ENCODE data around the gene TMEM62. TPM values are rescaled to one million over a fixed set of nuclear protein-coding genes. Genes with fewer than 3 reads are reported as not detected.

TMEM62 gene
- total RNA-seq: 7.5 and 14.1 TPM in 2 replicates

DNA sequence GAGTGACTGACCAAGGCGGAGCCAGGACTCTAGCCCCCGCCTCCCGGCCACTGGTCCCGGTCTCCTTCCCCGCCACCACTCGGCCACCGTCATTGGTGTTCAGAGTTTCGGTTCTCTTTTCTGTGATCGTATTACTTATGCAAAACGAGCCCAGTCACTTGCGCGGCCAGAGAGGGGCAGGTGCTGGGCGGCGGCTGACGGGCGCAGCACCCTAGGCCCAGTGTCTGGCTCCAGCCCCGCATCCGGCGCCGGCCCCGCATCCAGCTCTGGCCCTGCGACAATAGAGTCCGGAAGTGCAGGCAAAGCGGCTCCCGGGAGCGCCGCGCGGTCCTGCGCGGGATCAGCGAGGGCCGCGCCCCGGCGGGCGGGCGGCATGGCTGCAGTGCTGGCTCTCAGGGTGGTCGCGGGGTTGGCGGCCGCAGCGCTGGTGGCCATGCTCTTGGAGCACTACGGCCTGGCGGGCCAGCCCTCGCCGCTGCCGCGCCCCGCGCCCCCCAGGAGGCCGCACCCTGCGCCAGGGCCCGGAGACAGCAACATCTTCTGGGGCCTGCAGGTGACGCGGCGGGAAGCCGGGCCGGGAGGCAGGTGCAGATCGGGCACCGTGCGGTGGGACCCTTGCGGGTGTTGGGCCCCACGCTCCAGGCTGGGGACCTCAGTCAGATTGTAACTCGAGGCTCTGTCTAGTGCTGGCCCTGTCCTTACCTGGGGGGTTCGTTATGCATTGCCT lies at the start of gene TMEM62:
TSS of gene TMEM62 (plus strand) at position 157 of the 727 bp plus-strand sequence. CDS start at position 374, 217 bp downstream.

DNA sequence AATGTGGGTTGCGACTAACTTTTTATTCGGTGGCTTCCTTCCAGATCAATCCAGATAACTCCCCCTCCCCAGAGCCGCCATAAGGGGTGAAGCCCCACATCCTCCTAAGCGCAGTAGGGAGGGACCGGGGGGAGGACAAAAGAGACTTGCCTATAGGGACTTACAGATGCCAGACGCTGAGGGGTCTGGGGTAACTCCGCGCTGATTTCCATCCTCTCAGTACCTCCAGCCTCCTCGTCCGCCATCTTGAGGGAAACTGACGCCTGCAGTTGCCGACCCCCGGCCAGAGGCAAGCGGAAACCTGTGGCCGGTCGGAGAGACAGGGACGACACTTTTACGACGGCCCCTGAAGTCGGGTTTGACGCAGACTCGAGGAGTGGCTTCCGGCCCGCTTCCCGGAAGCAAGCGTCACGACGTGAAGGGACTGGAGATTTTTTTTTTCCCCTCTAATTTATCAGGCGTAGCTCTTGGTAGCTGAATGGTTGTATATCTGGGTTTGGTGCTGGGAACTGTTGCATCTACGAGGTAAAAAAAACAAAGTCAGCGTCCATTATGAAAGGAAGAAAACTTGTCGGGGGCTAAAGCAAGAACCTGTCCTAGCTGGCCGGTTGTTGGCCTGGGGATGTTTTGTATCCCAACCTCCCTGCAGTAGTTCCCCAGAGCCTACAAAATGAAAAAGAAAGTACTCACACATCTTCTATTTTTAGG lies 27.5 kb upstream of the TMEM62 start, which contains the start of gene UBR1:
TSS of gene UBR1 (minus strand) at position 261 of the 708 bp plus-strand sequence. CDS start at position 245, 16 bp downstream.

DNA sequence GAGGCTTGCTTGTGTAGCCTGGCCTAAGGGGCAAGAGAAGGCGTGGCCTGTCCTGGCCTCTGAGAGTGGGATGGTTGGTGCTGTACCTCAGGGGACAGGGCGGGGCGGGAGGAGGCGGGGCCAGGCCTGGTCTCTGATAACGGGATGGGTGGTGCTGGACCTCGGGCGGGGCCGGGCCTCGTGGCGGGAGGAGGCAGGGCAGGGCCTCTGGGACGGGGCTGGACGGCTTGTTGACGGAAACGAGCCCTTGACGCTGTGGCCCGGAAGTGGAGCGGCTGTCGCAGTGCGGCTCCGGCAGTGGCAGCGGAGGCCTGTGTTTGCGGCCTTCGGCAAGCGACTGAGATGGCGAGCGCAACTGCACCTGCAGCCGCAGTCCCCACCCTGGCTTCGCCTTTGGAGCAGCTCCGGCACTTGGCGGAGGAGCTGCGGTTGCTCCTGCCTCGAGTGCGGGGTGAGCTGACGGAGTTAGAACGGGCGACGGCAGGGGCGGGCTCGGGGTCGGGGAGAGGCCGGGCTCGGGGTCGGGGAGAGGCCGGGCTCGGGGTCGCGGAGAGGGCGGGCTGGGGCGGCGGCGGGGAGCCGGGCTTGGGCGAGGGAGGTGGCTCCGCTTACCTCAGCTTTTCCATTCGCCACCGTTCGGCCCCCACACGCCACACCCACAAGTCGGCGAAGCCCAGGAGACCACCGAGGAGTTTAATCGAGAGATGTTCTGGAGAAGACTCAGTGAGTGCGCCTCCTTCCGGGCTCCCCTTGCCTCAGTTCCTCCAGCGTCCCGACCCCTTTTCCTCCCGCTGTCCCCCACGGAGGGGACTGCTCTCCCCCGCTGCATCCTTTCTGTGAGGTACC lies 52.0 kb downstream of the TMEM62 start, which contains the start of gene CCNDBP1:
TSS of gene CCNDBP1 (plus strand) at position 247 of the 846 bp plus-strand sequence. CDS start at position 343, 96 bp downstream.

DNA sequence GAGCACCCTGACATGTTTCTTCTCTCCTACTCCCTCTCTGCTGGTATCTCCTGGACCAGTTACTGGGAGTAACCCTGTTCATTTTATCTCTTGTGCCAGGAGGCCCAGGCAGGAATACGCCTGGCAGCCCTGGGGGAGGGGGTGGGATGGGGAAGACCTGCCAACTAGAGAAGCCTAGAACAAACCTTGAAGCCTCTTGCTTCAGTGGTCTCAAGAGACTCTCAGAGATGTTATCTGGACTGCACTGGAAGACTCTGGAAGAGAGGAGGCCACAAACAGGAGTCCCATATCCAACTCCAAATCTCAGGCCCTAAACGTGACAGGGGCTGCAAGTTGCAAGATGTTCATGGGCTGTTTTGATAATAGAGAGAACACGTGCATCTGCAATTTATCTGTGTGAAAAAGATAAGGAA lies 87.6 kb downstream of the TMEM62 start, which contains the start of gene EPB42:
TSS of gene EPB42 (minus strand) at position 28 of the 413 bp plus-strand sequence. CDS start 193 bp downstream, outside the sequence.

Other genes with a start within 250 kb of the TMEM62 start
- gene TTBK2, start 212.8 kb upstream of the TMEM62 start, total RNA-seq: 4.5 and 5.8 TPM in 2 replicates
- 13.5 and 14.7 TPM in 2 replicates for gene UBR1, start 27.5 kb upstream of the TMEM62 start, total RNA-seq
- gene CCNDBP1, start 51.8 kb downstream of the TMEM62 start, total RNA-seq: 47.7 and 62.7 TPM in 2 replicates
- not detected in 2 replicates for gene EPB42, start 87.4 kb downstream of the TMEM62 start, total RNA-seq
- not detected in 2 replicates for gene TGM5, start 133.3 kb downstream of the TMEM62 start, total RNA-seq
- not detected in 2 replicates for gene TGM7, start 168.7 kb downstream of the TMEM62 start, total RNA-seq
- gene LCMT2, start 197.0 kb downstream of the TMEM62 start, total RNA-seq: 6.5 and 8.7 TPM in 2 replicates
- gene ZSCAN29, start 237.5 kb downstream of the TMEM62 start, total RNA-seq: 11.9 and 17.7 TPM in 2 replicates
- gene TUBGCP4, start 237.5 kb downstream of the TMEM62 start, total RNA-seq: 7.2 and 7.9 TPM in 2 replicates

Measured in cardiac atrium fibroblast (primary cell).